Erythroblast (primary cell): ENCODE data around the gene GMDS.

Source experiments
- GATA1 ChIP-seq: IDR thresholded peaks from 2 replicates; pipeline ENCODE4 v1.6.1; 2011; ENCODE audit warnings: low read depth, mild to moderate bottlenecking, control low read depth, low read length, moderate library complexity
- POLR2A ChIP-seq: IDR thresholded peaks from 2 replicates; pipeline ENCODE4 v1.6.1; 2011; ENCODE audit warnings: mild to moderate bottlenecking, low read length

- TF ChIP-seq POLR2A, result no peak
- no peak for TF ChIP-seq GATA1
Measured at GRCh38 chr6:2244261-2245102, 923 bp downstream of the GMDS start.
